ENCODE results near the gene JCAD. TPM values are rescaled to one million over a fixed set of nuclear protein-coding genes. Genes with fewer than 3 reads are reported as not detected.
A peak's percentile ranks its signal among the peaks of the same experiment; 100 is the strongest.

The JCAD gene
- total and polyA plus RNA-seq, 12 donors = 10.5 to 53.5 (median 22.2) TPM

DNA sequence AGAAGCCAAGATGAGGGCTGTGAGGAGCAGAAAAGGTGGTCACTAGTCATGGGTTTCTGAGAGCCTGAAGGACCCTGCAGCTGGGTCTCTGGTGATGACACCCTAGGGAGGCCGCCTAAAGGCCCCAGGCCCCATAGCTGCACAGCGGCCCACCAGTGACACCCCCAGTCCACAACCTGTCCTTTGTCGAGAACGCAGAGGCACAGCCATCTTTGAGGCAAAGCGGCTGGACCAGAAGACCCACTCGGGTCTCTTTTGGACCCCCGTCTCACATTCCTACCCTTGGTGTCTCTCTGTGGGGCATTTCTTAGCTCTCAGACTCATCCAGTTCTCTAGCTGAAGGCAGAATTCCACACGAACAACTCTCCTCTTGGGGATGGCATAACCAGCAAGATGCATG, 18.8 kb downstream of the JCAD start:
- intact Hi-C loops (cut with DNase I) = no loop called here
- WGBS, 4 donors = 89 to 96% (median 94%) methylated on average over 5 to 8 of the region's 8 CpGs
- Histone ChIP-seq H3K36me3 (replicated peaks in 1 of 2) (peaks cover 0 to 4% of the 10 kb centered on the region in 2 donors), H3K4me3 (no peak overlapping the region), H3K27ac (peak overlapping the region in 2 of 5 donors; percentile 34 to 81), H3K4me1 (replicated peaks in 1 of 2) (peaks cover 0 to 4% of the 10 kb centered on the region in 2 donors), H3K27me3 (no peaks in the 10 kb centered on the region), H3K9me3 (replicated peaks in 1 of 3) (no peaks in the 10 kb centered on the region)
- no peak for DNase-seq
- TF ChIP-seq POLR2A (IDR thresholded peaks at IDR 0.05) = no peak
- no peak for TF ChIP-seq CTCF (IDR thresholded peaks at IDR 0.05)

DNA sequence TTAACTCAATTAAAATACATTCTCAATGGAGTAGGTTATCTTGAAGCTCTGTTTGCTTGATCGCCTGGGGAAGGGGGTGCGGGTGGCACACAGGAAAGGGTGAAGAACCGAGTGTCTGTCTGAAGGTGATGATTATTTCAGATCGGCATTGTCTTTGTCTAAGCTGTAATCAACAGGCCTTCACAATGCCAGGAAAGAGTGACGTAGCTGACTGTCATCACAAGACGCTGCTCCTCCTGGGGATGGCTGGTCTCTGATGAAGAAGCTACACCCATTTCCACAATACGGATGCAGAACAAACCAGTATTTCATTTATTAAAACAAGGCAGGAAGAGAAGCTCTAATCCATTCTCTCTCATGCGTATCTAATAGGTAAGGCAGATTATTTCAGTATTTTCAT, 19.4 kb downstream of the JCAD start:
- 82 to 88% (median 84%) methylated on average over 8 of the region's 8 CpGs for WGBS, 4 donors
- peak in 2 of 7 donors; percentile 23 to 66 for DNase-seq

DNA sequence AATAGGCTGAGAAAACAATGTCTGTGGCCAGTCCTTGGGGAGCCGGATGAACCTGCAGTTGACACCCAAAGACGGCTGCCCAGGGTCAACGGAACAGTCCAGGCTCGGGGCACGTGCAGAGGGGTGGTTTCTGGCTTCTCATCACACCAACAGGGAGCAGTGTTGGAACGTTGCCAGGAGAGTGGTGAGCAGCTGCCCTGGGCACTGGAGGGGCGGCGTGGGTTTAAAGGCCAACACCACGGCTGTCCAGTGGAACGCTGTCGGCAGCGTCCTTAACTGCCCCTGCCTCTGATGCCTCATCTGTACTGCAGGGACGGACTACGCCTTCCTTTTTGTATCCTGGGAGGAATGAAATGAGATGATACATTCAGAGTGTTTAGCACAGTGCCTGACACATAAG, 19.8 kb downstream of the JCAD start:
- Histone ChIP-seq H3K4me3 (no peak overlapping the region), H3K9me3 (replicated peaks in 1 of 3) (no peaks in the 10 kb centered on the region), H3K27ac (peak overlapping the region in 2 of 5 donors; percentile 40 to 81), H3K36me3 (replicated peaks in 1 of 2) (no peaks in the 10 kb centered on the region), H3K27me3 (no peaks in the 10 kb centered on the region), H3K4me1 (replicated peaks in 1 of 2) (peaks cover 2 to 3% of the 10 kb centered on the region in 2 donors)
- DNase-seq = peak in 2 of 7 donors; percentile 15 to 33
- 74 to 80% (median 77%) methylated on average over 13 to 14 of the region's 14 CpGs for WGBS, 4 donors
- intact Hi-C loops (cut with DNase I) = no loop called here
- TF ChIP-seq CTCF (IDR thresholded peaks at IDR 0.05) (no peak), POLR2A (IDR thresholded peaks at IDR 0.05) (no peak)

More for the DNA sequence above, 19.4 kb downstream of the JCAD start:
- TF ChIP-seq POLR2A (IDR thresholded peaks at IDR 0.05) = no peak
- TF ChIP-seq CTCF (IDR thresholded peaks at IDR 0.05) = no peak
- Histone ChIP-seq H3K36me3 (replicated peaks in 1 of 2) (no peaks in the 10 kb centered on the region), H3K27me3 (no peaks in the 10 kb centered on the region), H3K4me1 (replicated peaks in 1 of 2) (peaks cover 2% of the 10 kb centered on the region in 2 donors), H3K27ac (peak overlapping the region in 2 of 5 donors; percentile 40 to 81), H3K4me3 (no peak overlapping the region), H3K9me3 (replicated peaks in 1 of 3) (no peaks in the 10 kb centered on the region)
- intact Hi-C loops (cut with DNase I) = no loop called here

- Histone ChIP-seq H3K36me3 (replicated peaks in 1 of 2) (no peaks in the 10 kb centered on the region), H3K27me3 (no peaks in the 10 kb centered on the region), H3K4me3 (no peak overlapping the region), H3K4me1 (replicated peaks in 1 of 2) (peaks cover 2 to 3% of the 10 kb centered on the region in 2 donors), H3K27ac (peak overlapping the region in 2 of 5 donors; percentile 40 to 81), H3K9me3 (replicated peaks in 1 of 3) (no peaks in the 10 kb centered on the region)
- no peak for DNase-seq
- intact Hi-C loops (cut with DNase I) = no loop called here
- no peak for TF ChIP-seq CTCF (IDR thresholded peaks at IDR 0.05)
- no peak for TF ChIP-seq POLR2A (IDR thresholded peaks at IDR 0.05)
- WGBS, 4 donors = 77 to 84% (median 82%) methylated on average over 11 to 12 of the region's 12 CpGs
These were observed 20.4 kb downstream of the JCAD start for GRCh38 chr10:30038781-30039536.

Measured in adrenal gland (tissue), 12 donors.